Erythroblast (primary cell): ENCODE data around the gene COL19A1.

Experiments used
- DNase-seq, 2 experiments: peaks; one replicate each; lab custom pipeline; 2025; lab: John Stamatoyannopoulos, UW
- GATA1 ChIP-seq: IDR thresholded peaks from 2 replicates; pipeline ENCODE4 v1.6.1; 2011; ENCODE audit warnings: low read depth, mild to moderate bottlenecking, control low read depth, low read length, moderate library complexity
- POLR2A ChIP-seq: IDR thresholded peaks from 2 replicates; pipeline ENCODE4 v1.6.1; 2011; ENCODE audit warnings: mild to moderate bottlenecking, low read length

Gene COL19A1

DNA sequence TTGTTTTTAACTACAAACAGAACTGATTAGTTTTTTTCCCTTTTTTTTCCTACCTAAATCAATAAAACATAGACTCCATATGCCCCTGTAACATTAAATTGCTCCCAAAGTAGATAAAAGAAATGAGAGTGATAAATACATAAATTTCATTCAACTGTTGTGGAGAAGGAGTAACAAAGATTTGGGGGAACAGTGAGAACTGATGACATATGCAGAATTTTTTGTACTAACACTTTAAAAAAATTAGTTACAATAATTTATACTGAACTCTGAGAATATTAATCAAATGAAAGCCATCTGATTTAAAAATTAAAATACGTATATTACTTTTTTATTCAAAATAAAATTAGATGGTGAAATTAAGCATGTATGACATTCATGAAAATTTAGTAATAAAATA lies 195.7 kb downstream of the COL19A1 start:
- TF ChIP-seq GATA1 (no peak), POLR2A (no peak)
- DNase-seq: no peak

DNA sequence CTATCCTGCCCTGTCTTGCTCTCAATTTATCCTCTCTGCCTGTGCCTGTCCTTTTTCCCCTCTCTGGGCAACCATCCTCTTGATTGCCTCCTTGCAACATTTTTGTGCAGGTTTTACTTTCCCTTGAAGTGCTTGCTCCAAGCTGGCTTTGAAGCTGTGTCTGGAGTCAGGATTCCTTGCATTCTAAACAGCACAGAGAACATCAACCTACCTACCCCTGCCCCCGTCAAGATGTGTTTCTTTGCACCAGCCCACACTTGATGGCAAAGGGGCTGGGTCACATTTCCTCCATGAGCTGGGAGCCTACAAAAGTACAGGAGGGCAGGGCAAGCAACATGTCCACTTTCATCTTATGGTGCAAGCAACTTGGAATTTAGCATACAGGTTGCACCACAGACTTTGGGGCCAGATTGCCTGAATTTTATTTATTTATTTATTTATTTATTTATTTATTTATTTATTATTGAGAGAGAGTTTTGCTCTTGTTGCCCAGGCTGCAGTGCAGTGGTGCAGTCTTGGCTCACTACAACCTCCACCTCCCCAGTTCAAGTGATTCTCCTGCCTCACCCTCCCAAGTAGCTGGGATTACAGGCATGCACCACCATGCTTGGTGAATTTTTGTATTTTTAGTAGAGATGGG lies 206.3 kb downstream of the COL19A1 start:
- no peak for DNase-seq
- no peak for TF ChIP-seq GATA1
- TF ChIP-seq POLR2A: no peak

DNA sequence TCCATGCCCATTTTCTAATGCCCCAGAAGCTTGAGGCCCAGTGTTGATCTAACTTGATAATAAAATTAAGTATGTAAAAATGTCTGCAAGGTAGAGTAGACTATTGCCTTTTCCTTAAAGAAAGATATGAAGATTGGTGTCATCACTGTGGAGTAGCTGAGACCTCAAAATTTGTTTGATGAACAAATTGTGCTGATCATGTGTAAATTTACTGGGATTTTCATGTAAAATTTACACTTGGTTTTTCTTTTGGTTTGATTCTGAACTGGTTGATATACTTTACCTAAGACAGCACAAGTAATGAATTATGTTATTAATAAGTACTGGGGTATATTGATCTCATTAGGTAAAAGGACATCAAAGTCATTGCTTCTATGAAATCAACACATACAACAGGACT lies 207.3 kb downstream of the COL19A1 start:
- no peak for DNase-seq
- TF ChIP-seq GATA1: no peak
- TF ChIP-seq POLR2A: no peak

DNA sequence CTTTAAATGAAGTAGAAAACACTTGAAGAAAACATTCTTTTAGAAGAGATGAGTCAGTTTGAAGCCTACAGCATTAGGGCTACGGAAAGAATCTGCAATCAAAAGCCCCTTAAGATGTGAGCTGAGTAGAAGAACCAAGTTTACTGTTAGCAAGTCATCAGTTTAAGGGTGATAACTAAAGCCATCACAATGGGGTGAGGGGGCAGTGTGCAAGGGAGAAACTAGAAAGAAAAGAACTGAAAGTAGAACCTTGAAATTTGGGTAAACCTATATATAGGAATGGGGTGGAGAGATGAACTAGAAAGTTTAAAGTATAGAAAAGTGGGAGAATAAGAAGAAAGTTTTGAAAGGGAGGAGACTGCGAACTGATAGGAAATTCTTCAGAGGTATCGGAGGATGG lies 212.9 kb downstream of the COL19A1 start:
- TF ChIP-seq POLR2A (no peak), GATA1 (no peak)
- DNase-seq: no peak

DNA sequence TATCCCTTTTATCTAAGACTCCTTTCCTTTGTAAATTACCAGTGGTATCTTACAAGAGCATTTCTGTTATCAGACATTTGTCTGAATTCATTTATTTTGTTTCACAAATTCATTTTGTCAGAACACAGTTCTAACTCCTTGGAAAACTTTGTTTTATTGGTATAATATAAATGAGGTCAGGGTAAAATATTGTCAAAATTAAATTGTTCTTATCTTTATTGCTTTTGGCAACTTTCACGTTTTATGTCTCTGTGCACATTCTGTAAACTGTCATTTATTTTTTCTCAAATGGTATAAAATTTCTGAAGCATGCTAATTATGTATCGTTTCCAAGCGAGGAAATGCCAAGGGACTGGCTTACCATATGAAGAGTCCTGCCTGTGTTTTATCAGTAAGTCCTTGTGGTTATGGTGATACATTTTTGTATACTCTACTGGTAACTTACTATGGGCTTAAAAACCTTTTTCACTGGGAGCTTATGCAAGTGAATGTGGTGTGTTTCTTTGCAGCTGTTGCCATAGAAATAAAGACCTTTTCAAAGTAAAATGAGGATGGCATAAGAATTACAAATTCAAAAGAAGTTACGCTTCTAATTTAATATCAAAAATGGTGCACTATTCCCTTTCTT lies 214.2 kb downstream of the COL19A1 start:
- TF ChIP-seq GATA1 (no peak), POLR2A (no peak)
- no peak for DNase-seq

DNA sequence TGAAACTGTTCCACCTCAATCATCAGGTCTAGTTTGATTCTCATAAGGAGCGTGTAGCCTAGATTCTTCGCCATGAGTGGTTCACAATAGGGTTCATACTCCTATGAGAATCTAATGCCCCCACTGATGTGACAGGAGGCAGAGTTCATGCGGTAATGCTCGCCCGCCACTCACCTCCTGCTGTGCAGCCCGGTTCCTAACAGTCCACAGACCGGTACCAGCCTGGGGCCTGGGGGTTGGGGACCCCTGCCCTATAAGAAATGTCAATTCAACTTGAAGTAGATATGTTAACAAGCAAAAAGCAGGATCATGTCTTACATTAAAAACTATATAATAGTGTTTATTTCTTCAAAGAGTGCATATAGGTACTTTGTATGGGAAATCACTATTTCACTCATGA lies 216.5 kb downstream of the COL19A1 start:
- DNase-seq: no peak
- TF ChIP-seq GATA1 (no peak), POLR2A (no peak)

DNA sequence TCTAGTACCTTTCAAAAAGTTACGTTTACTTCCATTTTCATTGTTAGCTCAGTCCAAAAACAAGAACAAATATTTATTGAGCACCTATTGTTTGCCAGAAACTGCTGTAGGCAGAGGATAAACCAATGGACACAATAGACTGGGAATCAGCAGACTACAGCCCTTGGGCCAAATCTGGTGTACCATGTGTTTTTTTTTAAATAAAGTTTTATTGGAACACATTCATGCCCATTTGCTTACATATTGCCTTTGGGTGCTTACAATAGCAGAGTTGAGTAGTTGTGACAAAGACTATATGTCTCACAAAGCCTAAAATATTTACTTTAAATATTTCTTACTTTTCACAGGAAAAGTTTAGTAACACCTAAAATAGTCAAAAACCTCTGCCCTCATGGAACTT lies 220.4 kb downstream of the COL19A1 start:
- no peak for DNase-seq
- TF ChIP-seq POLR2A: no peak
- TF ChIP-seq GATA1: no peak

DNA sequence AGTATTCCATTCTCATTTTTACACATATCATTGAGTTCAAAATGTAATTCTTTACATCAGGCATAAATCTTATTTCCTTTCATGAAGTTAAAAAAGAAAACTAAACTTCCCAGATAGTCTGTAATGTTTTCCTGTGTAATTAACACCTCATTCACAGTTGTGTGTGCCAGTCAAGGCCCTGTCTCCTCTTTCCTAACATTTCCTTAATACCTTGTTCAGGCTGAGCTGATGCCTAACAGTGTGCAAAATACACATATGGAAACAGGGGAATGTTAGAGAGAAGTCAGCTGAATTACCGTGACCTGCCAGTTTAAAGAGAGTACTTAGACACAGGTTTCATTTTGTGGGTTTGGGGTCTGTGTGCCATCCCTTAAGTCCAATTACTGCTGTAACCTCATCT lies 227.8 kb downstream of the COL19A1 start:
- DNase-seq: no peak
- TF ChIP-seq GATA1: no peak
- TF ChIP-seq POLR2A: no peak

DNA sequence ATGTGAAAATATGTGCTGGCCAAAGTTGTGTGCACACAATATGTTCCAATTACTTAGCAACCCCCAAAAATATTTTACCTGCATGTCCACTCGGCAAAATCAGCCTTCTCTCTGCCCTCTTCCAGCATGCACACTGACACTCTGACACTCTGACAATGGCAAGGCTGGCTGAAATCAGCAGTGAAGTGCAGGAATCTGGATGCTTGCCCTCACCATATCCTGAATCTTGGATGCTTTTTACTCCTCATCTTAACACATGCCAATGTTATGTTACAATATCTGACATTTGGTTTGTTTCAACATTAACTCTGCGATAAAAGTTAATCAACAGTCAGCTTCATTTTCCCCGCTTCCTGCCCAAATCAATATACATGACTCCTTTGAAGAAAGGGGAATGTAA lies 233.4 kb downstream of the COL19A1 start:
- no peak for DNase-seq
- no peak for TF ChIP-seq POLR2A

DNA sequence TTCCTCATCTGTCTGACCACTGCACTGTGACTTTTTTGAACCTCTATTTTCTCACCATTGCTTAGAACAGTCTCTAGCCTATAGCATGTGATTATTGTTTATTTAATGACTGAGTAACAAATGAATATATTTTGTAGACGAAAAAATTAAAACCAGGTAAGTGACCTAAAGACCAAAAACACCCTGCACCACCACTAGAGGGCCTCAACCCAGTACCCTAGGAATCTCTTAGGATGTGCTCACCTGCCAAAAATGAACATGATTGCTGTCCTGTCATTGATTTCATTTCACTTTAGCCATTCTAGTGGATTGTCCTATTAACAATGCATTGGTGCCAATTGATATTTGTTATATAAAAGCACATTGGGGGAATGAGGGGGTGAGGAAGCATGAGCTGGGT lies 237.4 kb downstream of the COL19A1 start:
- peak; percentile 1 to 7 for DNase-seq
- no peak for TF ChIP-seq POLR2A
- no peak for TF ChIP-seq GATA1

DNA sequence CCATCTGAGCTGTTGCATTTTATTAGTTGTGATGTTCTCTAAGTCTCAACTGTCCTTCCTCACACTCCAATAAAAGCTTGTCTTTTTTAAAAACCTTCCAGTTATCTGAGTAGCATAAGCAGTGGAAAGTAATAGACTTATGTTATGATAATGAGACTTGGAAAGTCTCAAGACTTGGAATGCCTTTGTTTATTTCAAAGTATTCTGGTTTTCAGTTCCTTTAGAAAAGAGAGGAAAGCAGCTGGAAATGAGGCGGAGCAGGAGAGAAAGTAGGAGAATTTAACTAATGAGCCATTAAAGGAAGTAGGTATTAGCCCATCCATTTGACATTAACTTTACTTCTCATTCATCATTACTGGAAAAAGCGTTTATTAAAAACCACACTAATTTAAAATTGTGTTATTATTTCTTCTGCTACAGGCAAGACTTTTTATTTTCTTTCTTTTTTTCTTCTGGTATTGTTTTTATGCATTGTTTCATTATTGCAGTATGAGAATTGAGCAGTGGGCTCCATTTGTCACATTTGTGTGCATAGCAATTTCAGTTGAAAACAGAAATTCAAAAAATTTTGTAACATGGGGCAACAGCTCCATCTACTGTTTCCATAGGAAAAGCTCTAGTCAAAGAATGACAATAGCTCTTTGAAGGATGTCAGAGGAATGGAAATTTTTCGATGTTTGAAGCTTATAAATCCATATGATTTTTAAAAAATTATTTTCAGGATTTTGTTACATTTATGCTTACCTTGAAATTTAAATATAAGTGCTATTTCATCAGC lies 241.7 kb downstream of the COL19A1 start:
- peak; percentile 8 to 50 for DNase-seq
- TF ChIP-seq GATA1 (no peak), POLR2A (no peak)

DNA sequence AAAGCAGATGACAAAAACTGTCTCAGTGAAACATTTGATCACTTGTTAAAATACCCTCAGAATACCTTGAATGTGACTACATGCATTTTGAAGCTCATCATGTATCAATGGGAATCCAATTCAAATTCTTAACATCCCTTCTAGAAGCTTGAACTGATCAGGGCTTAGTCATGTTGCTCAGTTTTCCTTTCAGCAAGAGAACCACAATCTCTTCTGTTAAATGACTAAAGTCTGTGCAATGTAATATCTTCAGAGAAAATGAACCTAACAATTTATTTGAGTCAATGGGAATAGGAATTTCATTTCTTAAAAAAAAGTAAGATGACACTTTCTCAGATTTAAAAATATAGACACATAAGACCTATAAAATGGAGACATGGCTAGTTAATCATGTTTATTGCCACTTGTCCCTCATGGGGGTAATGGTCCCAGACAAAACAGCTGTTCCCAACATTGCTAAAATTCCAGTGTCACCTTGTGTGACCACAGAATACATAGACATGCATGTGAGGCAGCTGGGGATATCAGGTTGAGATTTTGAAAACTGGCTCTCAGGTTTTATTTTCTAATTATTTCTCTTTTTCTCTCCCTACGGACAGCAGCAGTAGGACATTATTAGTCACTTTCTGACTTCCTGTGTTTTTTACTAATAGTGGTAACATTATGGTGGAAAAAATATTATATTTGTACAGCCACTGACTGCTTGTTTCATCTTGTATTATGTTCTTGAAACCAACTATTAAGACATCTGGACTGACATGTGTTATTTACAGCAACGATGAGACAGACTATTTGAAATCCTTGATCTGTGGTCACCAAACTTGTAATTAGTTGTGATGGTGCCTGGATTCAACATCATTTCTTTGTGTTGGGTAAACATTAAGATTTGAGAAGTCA lies 244.0 kb downstream of the COL19A1 start:
- TF ChIP-seq GATA1 (no peak), POLR2A (no peak)
- DNase-seq: no peak

DNA sequence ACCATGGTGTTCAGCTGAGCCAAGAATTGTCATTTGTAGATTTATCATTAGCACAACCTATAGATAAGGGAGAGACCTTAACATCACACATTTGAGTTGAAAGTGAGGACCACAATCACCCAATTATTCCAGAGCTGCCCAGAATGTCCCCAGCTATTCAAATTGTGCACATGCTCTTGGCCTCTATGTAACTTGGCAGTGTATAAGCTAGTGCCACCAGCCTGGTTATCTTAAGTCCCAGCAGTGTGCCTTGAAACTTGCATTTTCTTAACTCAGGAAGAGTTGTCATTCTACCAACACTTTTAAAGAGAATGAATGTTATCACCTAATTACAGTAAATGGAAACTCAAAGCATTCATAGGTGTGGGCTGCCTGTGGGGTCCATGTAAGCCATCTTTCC lies 245.4 kb downstream of the COL19A1 start:
- no peak for DNase-seq
- TF ChIP-seq POLR2A (no peak), GATA1 (no peak)
